ENCODE results near the gene EIF2AK3. TPM values are rescaled to one million over a fixed set of nuclear protein-coding genes. Genes with fewer than 3 reads are reported as not detected.

EIF2AK3 gene
- polyA plus RNA-seq, 1 of the 3 experiments (the other 2 are of a cell fraction): 2.2 TPM

GRCh38 chr2:88607416-88607815, 19.8 kb downstream of the EIF2AK3 start:
- WGBS (ENCODE audit: low lambda C conversion rate): 62% methylated on average over 2 of the region's 2 CpGs
- Histone ChIP-seq H3K4me1 (ENCODE audit: control insufficient read depth in 1 of 2, insufficient read depth in 2 of 2, low read depth in 1 of 2, low read length in 1 of 2) (peaks cover 2 to 28% of the 10 kb centered on the region in 2 experiments; a peak in 3 of 4 replicates), H4K20me1 (ENCODE audit: insufficient read depth) (no peaks in the 10 kb centered on the region), H3K36me3 (replicated peaks in 1 of 2; ENCODE audit: control insufficient read depth in 1 of 2, insufficient read depth in 2 of 2, low read length in 1 of 2) (peaks cover 0 to 3% of the 10 kb centered on the region in 2 experiments), H3K27ac (ENCODE audit: low read depth in 2 of 2, low read length in 1 of 2) (peak overlapping the region in 1 of 2 experiments; percentile 62; a peak in 2 of 4 replicates), H3K9me3 (no peaks in the 10 kb centered on the region), H3K79me2 (ENCODE audit: insufficient read depth) (peaks cover 11% of the 10 kb centered on the region; the same call in 1 of the 2 replicates), H3K4me2 (no peak overlapping the region), H3K9ac (no peak overlapping the region), H3K4me3 (ENCODE audit: low read depth in 2 of 2, low read length in 1 of 2) (no peak overlapping the region), H2AFZ (ENCODE audit: low read depth) (no peak overlapping the region), H3K27me3 (ENCODE audit: insufficient read depth) (no peaks in the 10 kb centered on the region), H3K9me2 (no peaks in the 10 kb centered on the region), H3F3A (replicated peaks; ENCODE audit: insufficient read depth) (peaks cover 9% of the 10 kb centered on the region)
- no peak for TF ChIP-seq FOSL2 (IDR thresholded peaks at IDR 0.05; ENCODE audit: borderline replicate concordance, low read depth)
- no peak for TF ChIP-seq PBX3 (IDR thresholded peaks at IDR 0.05)
- no peak for TF ChIP-seq CHD2 (IDR thresholded peaks at IDR 0.05; ENCODE audit: low read length, partially characterized antibody)
- no peak for TF ChIP-seq POLR2AphosphoS5 (IDR thresholded peaks at IDR 0.05; ENCODE audit: low read depth, low read length)
- TF ChIP-seq USF2 (IDR thresholded peaks at IDR 0.05; ENCODE audit: borderline replicate concordance, low read depth, low read length): no peak
- no peak for TF ChIP-seq TAF1 (IDR thresholded peaks at IDR 0.05; ENCODE audit: borderline replicate concordance, low read depth, low read length)
- TF ChIP-seq JUND (IDR thresholded peaks at IDR 0.05): no peak
- no peak for TF ChIP-seq ZBTB33 (IDR thresholded peaks at IDR 0.05; ENCODE audit: borderline replicate concordance, low read depth)
- no peak for TF ChIP-seq SIN3A (IDR thresholded peaks at IDR 0.05; ENCODE audit: borderline replicate concordance, low read depth, low read length)
- no peak for TF ChIP-seq GABPA (IDR thresholded peaks at IDR 0.05; ENCODE audit: low read depth)
- TF ChIP-seq MAX (IDR thresholded peaks at IDR 0.05; ENCODE audit: low read depth): no peak
- no peak for TF ChIP-seq EZH2phosphoT487 (IDR thresholded peaks at IDR 0.05; ENCODE audit: borderline replicate concordance, low read depth)
- TF ChIP-seq EP300 (IDR thresholded peaks at IDR 0.05; ENCODE audit: borderline replicate concordance in 1 of 2, low read depth in 1 of 2, low read length in 1 of 2): 0 out of 4 replicates have a peak, but pooled peaks of 1 of the 2 experiments have one; percentile 17
- peak; percentile 52 for TF ChIP-seq GATA2 (CRISPR knock-in tag; IDR thresholded peaks at IDR 0.05)
- TF ChIP-seq TCF12 (IDR thresholded peaks at IDR 0.05): 0 out of 2 replicates have a peak, but pooled peaks have one; percentile 13
- TF ChIP-seq IRF3 (IDR thresholded peaks at IDR 0.05; ENCODE audit: low read depth, low read length): no peak
- POLR2A ChIA-PET: no interaction called here
- CTCF ChIA-PET: interaction anchor here (0.6 to 1.8 kb wide), 7 partner anchors 12 to 84 kb away, joined by 3 to 10 read pairs (median 4); no protein-coding TSS in a partner anchor
- peak; percentile 27 for DNase-seq
